HepG2 (cell line): ENCODE data around the gene RPGR. TPM values are rescaled to one million over a fixed set of nuclear protein-coding genes. Genes with fewer than 3 reads are reported as not detected.

Experiments used
- AHR ChIP-seq: IDR thresholded peaks from 2 replicates; pipeline ENCODE4 v1.6.1; 2018; ENCODE audit warnings: missing genetic modification reagents, missing compliant biosample characterization
- ARID5B ChIP-seq: IDR thresholded peaks from 2 replicates; pipeline ENCODE4 v1.4.0; 2020; ENCODE audit warnings: mild to moderate bottlenecking, missing genetic modification reagents
- ASH2L ChIP-seq: fragments of 300-600, 200-600 bp; sonication (generic); IDR thresholded peaks from 2 replicates; pipeline ENCODE4 v1.7.0; 2017; ENCODE audit warnings: low read depth, mild to moderate bottlenecking, moderate library complexity, mixed read lengths, low read length; ENCODE audit not compliant: insufficient read length
- FOXA1 ChIP-seq, 2 experiments: fragments of 450-650 bp in 1 of 2; sonication (generic) in 1 of 2; formaldehyde crosslinking in 1 of 2; IDR thresholded peaks; 2 replicates each; pipeline versions ENCODE4 v1.4.0 to v1.6.1; 2016 to 2020; ENCODE audit warnings: missing genetic modification reagents in 1 of 2
- GATAD2A ChIP-seq: IDR thresholded peaks from 2 replicates; pipeline ENCODE4 v1.6.1; 2016
- HNF4G ChIP-seq, 2 experiments: sonication (generic) in 1 of 2; formaldehyde crosslinking in 1 of 2; IDR thresholded peaks; 2 replicates each; pipeline versions ENCODE4 v1.4.0 to v1.6.1; 2011 to 2020; ENCODE audit warnings: borderline replicate concordance in 2 of 2, low read depth in 2 of 2, mild to moderate bottlenecking in 2 of 2, low read length in 1 of 2, missing genetic modification reagents in 1 of 2, moderate library complexity in 1 of 2
- HOXA7 ChIP-seq: sonication (generic); formaldehyde crosslinking; IDR thresholded peaks from 2 replicates; pipeline ENCODE4 v1.8.1; 2022; ENCODE audit warnings: mild to moderate bottlenecking, missing genetic modification reagents, moderate library complexity
- IRF2 ChIP-seq: IDR thresholded peaks from 2 replicates; pipeline ENCODE4 v1.6.1; 2018; ENCODE audit warnings: missing genetic modification reagents, missing compliant biosample characterization
- NFKBIZ ChIP-seq: IDR thresholded peaks from 2 replicates; pipeline ENCODE4 v1.6.1; 2018; ENCODE audit warnings: missing genetic modification reagents, missing compliant biosample characterization
- NFYC ChIP-seq: IDR thresholded peaks from 2 replicates; pipeline ENCODE4 v1.6.1; 2016; ENCODE audit warnings: missing genetic modification reagents, missing compliant biosample characterization
- NR1H2 ChIP-seq: sonication (generic); formaldehyde crosslinking; IDR thresholded peaks from 2 replicates; pipeline ENCODE4 v1.8.1; 2022; ENCODE audit warnings: low read depth, missing genetic modification reagents, borderline replicate concordance
- ONECUT2 ChIP-seq: sonication (generic); formaldehyde crosslinking; IDR thresholded peaks from 2 replicates; pipeline ENCODE4 v1.4.0; 2020; ENCODE audit warnings: missing genetic modification reagents
- PITX1 ChIP-seq: sonication (generic); formaldehyde crosslinking; IDR thresholded peaks from 2 replicates; pipeline ENCODE4 v1.5.1; 2020; ENCODE audit warnings: mild to moderate bottlenecking, missing genetic modification reagents
- RAD51 ChIP-seq: fragments of 450-650 bp; IDR thresholded peaks from 2 replicates; pipeline ENCODE4 v1.6.1; 2016; ENCODE audit warnings: borderline replicate concordance
- RARA ChIP-seq: IDR thresholded peaks from 2 replicates; pipeline ENCODE4 v1.6.1; 2016; ENCODE audit warnings: missing genetic modification reagents, missing compliant biosample characterization
- RCOR2 ChIP-seq: IDR thresholded peaks from 2 replicates; pipeline ENCODE4 v1.6.1; 2016; ENCODE audit warnings: missing biosample characterization, missing genetic modification reagents
- SSRP1 ChIP-seq: IDR thresholded peaks from 2 replicates; pipeline ENCODE4 v1.6.1; 2016; ENCODE audit warnings: control low read depth
- TCF7 ChIP-seq: sonication (generic); IDR thresholded peaks from 2 replicates; pipeline ENCODE4 v1.6.1; 2016; ENCODE audit warnings: antibody characterized with exemption, low read depth
- XRCC5 ChIP-seq: fragments of 200-400 bp; formaldehyde crosslinking; optimal IDR thresholded peaks from 2 replicates; pipeline ENCODE3; 2017; ENCODE audit warnings: mild to moderate bottlenecking, low read length
- ZFX ChIP-seq: sonication (generic); formaldehyde crosslinking; IDR thresholded peaks from 2 replicates; pipeline ENCODE4 v1.4.0; 2020; ENCODE audit warnings: mild to moderate bottlenecking, low read depth, missing genetic modification reagents, moderate library complexity
- ZNF230 ChIP-seq: sonication (generic); formaldehyde crosslinking; IDR thresholded peaks from 2 replicates; pipeline ENCODE4 v1.4.0; 2020; ENCODE audit warnings: mild to moderate bottlenecking, missing genetic modification reagents
- ZNF441 ChIP-seq: sonication (generic); formaldehyde crosslinking; IDR thresholded peaks from 2 replicates; pipeline ENCODE4 v1.7.0; 2021; ENCODE audit warnings: missing genetic modification reagents, borderline replicate concordance
- ZNF792 ChIP-seq: IDR thresholded peaks from 2 replicates; pipeline ENCODE4 v1.6.1; 2016
- polyA plus RNA-seq, 8 experiments: library from polyadenylated mRNA; depleted of rRNA in 3 of 8; stranded (reverse) in 7 of 8; unstranded in 1 of 8; fragments of >200 nt; fragmentation: Illumina TruSeq in 4 of 8; extraction: Trizol in 4 of 8; gene quantifications; 2 replicates each; pipeline versions ENCODE4 v1.2.1 to v1.2.3, GENCODE V29; 2011 to 2016; ENCODE audit warnings: low read depth in 4 of 8, missing spikeins in 1 of 8, mixed read lengths in 1 of 8; ENCODE audit not compliant: insufficient read depth in 1 of 8
- total RNA-seq, 5 experiments: library from RNA; depleted of rRNA; stranded (reverse); fragments of >200 nt; fragmentation: Illumina TruSeq; extraction: Trizol; gene quantifications; 2 replicates each; pipeline ENCODE4 v1.2.3, GENCODE V29; 2016; ENCODE audit warnings: low read depth in 1 of 5
- TF ChIP-seq, protein P1 (sequence below): IDR thresholded peaks from 2 replicates; pipeline ENCODE4 v1.6.1; 2012; ENCODE audit warnings: low read length, improper control_type of control experiment

RPGR gene
- total and polyA plus RNA-seq, 2 of the 13 experiments (the other 11 are each of a cell fraction or from before 2014, with no cell fraction given), result 2.1 to 12.1 TPM

DNA sequence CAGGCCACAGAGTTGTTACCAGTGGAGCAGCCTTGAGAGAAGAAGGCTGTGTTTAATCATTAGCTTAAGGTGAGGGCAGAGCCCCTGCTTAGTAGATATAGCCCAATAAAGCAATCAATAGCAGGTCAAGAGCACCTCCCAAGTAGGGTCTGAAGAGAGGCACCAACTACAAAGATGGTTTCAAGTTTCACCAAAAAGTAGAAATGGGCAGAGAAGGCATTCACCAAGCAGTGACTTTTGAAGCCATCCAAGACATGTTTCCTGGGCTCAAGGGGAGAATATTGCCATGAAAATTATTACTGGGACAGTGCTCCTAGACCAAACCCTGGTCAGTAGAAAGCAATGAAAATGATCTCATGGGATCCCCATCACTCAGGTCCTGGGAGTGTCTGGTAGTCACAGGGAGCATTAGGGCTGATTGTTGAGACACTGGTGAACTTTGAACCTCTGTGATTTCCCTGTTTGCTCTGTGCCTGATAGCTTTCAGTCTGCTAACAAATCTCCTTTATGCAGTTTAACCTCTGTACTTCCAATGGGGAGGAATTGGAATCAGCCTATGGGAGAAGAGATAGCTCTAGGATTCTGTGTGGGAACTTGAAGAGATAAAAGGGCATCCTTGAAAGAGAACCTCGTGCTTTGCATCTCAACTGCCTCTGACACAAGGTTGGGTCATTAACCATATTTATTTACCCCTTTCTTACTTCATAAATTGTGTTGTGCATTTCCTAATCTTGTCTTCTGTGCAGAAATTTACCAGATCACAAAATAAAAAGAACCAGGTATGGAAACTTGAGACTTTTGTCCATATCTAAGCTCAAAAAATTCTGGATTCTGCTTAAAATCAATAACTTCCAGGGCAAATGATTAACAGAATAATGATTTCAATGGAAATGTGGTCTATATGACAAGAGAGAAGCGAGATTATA lies 15.8 kb upstream of the RPGR start (continued):
- TF ChIP-seq HOXA7 (CRISPR knock-in tag) (no peak), ZNF230 (CRISPR knock-in tag) (no peak), FOXA1 (IDR thresholded peaks at IDR 0.05) (no peak), FOXA1 (CRISPR knock-in tag; IDR thresholded peaks at IDR 0.05) (peak; percentile 59), AHR (no peak), ASH2L (peak; percentile 74), ARID5B (CRISPR knock-in tag) (peak; percentile 49), ZFX (CRISPR knock-in tag) (no peak), HNF4G (IDR thresholded peaks at IDR 0.05; ENCODE audit: borderline replicate concordance, low read depth, low read length) (peak; percentile 70; the same call in 1 of the 2 replicates), HNF4G (CRISPR knock-in tag; IDR thresholded peaks at IDR 0.05; ENCODE audit: borderline replicate concordance, low read depth) (no peak), GATAD2A (peak; percentile 52), TCF7 (peak; percentile 44), SSRP1 (no peak), NFKBIZ (CRISPR knock-in tag) (no peak), XRCC5 (no peak), IRF2 (0 out of 2 replicates have a peak, but pooled peaks have one; percentile 30), ZNF792 (CRISPR knock-in tag) (0 out of 2 replicates have a peak, but pooled peaks have one; percentile 30), NR1H2 (no peak), ZNF441 (CRISPR knock-in tag) (no peak), RAD51 (no peak), RARA (peak; percentile 50; the same call in 1 of the 2 replicates), ONECUT2 (peak; percentile 83), PITX1 (CRISPR knock-in tag) (peak; percentile 49; the same call in 1 of the 2 replicates), NFYC (CRISPR knock-in tag) (peak; percentile 44), RCOR2 (CRISPR knock-in tag) (0 out of 2 replicates have a peak, but pooled peaks have one; percentile 43)
- TF ChIP-seq, protein P1, sequence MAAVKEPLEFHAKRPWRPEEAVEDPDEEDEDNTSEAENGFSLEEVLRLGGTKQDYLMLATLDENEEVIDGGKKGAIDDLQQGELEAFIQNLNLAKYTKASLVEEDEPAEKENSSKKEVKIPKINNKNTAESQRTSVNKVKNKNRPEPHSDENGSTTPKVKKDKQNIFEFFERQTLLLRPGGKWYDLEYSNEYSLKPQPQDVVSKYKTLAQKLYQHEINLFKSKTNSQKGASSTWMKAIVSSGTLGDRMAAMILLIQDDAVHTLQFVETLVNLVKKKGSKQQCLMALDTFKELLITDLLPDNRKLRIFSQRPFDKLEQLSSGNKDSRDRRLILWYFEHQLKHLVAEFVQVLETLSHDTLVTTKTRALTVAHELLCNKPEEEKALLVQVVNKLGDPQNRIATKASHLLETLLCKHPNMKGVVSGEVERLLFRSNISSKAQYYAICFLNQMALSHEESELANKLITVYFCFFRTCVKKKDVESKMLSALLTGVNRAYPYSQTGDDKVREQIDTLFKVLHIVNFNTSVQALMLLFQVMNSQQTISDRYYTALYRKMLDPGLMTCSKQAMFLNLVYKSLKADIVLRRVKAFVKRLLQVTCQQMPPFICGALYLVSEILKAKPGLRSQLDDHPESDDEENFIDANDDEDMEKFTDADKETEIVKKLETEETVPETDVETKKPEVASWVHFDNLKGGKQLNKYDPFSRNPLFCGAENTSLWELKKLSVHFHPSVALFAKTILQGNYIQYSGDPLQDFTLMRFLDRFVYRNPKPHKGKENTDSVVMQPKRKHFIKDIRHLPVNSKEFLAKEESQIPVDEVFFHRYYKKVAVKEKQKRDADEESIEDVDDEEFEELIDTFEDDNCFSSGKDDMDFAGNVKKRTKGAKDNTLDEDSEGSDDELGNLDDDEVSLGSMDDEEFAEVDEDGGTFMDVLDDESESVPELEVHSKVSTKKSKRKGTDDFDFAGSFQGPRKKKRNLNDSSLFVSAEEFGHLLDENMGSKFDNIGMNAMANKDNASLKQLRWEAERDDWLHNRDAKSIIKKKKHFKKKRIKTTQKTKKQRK, result no peak
